ENCODE data around the gene STN1. TPM values are rescaled to one million over a fixed set of nuclear protein-coding genes. Genes with fewer than 3 reads are reported as not detected.

The STN1 gene
- total RNA-seq, 2 donors from 2014 or later, result 13.5 to 19.9 TPM

DNA sequence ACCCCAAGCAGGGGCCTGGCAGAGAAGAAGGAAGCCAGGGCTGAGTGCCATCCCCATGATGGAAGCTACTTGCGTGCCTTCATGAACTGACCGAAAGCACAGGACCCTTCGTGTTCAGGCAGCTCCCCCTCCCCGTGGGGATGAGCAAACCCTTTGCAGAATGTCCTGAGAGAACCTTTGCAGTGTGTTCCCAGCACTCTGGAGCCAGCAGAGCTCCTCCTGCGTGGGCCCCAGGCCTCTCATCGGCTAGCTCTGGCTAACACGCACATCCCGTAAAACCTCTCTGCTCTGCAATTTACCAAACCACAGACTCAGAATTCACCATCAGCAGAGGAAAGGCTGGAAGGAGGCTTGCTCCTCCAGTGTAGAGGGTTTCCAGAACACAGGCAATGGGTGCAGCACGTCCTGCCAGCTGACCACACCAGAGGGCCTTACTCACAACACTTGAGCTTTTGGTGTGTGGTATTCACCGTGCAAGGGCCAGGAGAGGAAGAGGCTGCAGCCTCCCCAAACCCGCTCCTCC lies 65.7 kb downstream of the STN1 start:
- Mint-ChIP-seq H3K36me3 (ENCODE audit: low read depth) (no peaks in the 10 kb centered on the region), H3K27ac (no peak overlapping the region), H3K4me1 (peaks cover 37% of the 10 kb centered on the region), H3K27me3 (ENCODE audit: insufficient read depth) (peaks cover 15% of the 10 kb centered on the region), H3K4me3 (no peak overlapping the region), H3K9me3 (no peaks in the 10 kb centered on the region)
- Histone ChIP-seq H3K9ac (ENCODE audit: extremely low read depth, low read length, poor library complexity, severe bottlenecking) (no peak overlapping the region), H3K36me3 (ENCODE audit: control insufficient read depth, insufficient read depth, low read length) (no peaks in the 10 kb centered on the region), H3K27me3 (ENCODE audit: control insufficient read depth, insufficient read depth, low read length, poor library complexity, severe bottlenecking) (peaks cover 23% of the 10 kb centered on the region), H3K9me3 (ENCODE audit: control insufficient read depth, low read length) (no peaks in the 10 kb centered on the region), H3K4me1 (ENCODE audit: control insufficient read depth, insufficient read depth, low read length) (peaks cover 13% of the 10 kb centered on the region), H3K27ac (ENCODE audit: low read depth, low read length) (no peak overlapping the region), H3K4me3 (ENCODE audit: low read length) (no peak overlapping the region)
- TF ChIP-seq, protein P1, sequence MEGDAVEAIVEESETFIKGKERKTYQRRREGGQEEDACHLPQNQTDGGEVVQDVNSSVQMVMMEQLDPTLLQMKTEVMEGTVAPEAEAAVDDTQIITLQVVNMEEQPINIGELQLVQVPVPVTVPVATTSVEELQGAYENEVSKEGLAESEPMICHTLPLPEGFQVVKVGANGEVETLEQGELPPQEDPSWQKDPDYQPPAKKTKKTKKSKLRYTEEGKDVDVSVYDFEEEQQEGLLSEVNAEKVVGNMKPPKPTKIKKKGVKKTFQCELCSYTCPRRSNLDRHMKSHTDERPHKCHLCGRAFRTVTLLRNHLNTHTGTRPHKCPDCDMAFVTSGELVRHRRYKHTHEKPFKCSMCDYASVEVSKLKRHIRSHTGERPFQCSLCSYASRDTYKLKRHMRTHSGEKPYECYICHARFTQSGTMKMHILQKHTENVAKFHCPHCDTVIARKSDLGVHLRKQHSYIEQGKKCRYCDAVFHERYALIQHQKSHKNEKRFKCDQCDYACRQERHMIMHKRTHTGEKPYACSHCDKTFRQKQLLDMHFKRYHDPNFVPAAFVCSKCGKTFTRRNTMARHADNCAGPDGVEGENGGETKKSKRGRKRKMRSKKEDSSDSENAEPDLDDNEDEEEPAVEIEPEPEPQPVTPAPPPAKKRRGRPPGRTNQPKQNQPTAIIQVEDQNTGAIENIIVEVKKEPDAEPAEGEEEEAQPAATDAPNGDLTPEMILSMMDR (conservative IDR thresholded peaks at IDR 0.05), result no peak
- 83 to 84% methylated on average over 4 to 10 of the region's 11 CpGs for WGBS, 2 experiments (ENCODE audit: insufficient coverage in 1 of 2, insufficient read length in 1 of 2)
- DNase-seq, result no peak

DNA sequence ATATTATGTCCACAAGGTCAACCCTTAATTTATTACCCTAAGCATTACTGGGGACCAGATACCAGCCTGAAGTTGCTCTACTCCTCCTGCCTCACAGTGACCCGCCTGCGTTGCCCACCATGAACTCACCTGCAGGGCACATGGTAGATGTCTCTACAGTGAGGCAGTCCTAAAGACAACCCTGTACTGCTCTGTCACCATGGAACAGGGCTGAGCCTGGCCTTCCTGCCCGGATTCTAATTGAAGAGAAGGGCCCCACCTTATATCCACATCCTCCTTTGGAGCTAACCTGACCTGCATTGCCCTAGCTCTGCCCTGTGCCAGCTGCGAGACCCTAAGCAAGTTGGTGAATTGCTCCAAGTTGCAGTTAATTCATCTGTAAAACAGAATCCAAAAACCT lies 66.7 kb downstream of the STN1 start:
- no peaks in the 10 kb centered on the region for H3K9me3 ChIP-seq (ENCODE audit: control insufficient read depth, low read length)
- peaks cover 13% of the 10 kb centered on the region for H3K4me1 ChIP-seq (ENCODE audit: control insufficient read depth, insufficient read depth, low read length)
- no peak overlapping the region for H3K4me3 ChIP-seq (ENCODE audit: low read length)
- H3K27ac ChIP-seq (ENCODE audit: low read depth, low read length), result no peak overlapping the region
- no peaks in the 10 kb centered on the region for H3K36me3 ChIP-seq (ENCODE audit: control insufficient read depth, insufficient read depth, low read length)
- peaks cover 14% of the 10 kb centered on the region for H3K27me3 ChIP-seq (ENCODE audit: control insufficient read depth, insufficient read depth, low read length, poor library complexity, severe bottlenecking)
- no peaks in the 10 kb centered on the region for H3K9me3 Mint-ChIP-seq
- H3K9ac ChIP-seq (ENCODE audit: extremely low read depth, low read length, poor library complexity, severe bottlenecking), result no peak overlapping the region
- H3K27ac Mint-ChIP-seq, result no peak overlapping the region
- H3K4me1 Mint-ChIP-seq, result peaks cover 32% of the 10 kb centered on the region
- no peaks in the 10 kb centered on the region for H3K36me3 Mint-ChIP-seq (ENCODE audit: low read depth)
- H3K4me3 Mint-ChIP-seq, result no peak overlapping the region
- peaks cover 11% of the 10 kb centered on the region for H3K27me3 Mint-ChIP-seq (ENCODE audit: insufficient read depth)
- no peak for DNase-seq
- TF ChIP-seq, protein P1 (conservative IDR thresholded peaks at IDR 0.05), result no peak
- WGBS, 2 experiments (ENCODE audit: insufficient coverage in 1 of 2, insufficient read length in 1 of 2), result 90 to 100% methylated on average over 3 to 4 of the region's 4 CpGs

DNA sequence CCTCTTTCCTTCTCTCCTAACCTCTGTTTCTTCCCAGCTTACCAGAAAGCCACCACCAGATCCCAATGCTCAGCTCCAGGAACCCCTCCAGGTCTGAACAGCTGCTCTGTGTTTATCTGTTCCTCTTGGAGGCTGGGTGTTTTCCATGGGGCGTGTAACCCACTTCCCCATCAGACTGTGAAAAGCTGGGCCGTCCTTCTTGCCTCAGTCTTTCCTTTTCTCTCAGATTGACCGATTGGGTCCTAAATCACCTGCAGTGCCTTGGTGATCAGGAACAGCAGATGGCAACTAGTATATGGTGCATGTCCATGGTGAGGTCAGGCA lies 67.5 kb downstream of the STN1 start:
- TF ChIP-seq, protein P1 (conservative IDR thresholded peaks at IDR 0.05), result no peak
- Histone ChIP-seq H3K9ac (ENCODE audit: extremely low read depth, low read length, poor library complexity, severe bottlenecking) (no peak overlapping the region), H3K27me3 (ENCODE audit: control insufficient read depth, insufficient read depth, low read length, poor library complexity, severe bottlenecking) (peaks cover 14% of the 10 kb centered on the region), H3K4me3 (ENCODE audit: low read length) (no peak overlapping the region), H3K27ac (ENCODE audit: low read depth, low read length) (no peak overlapping the region), H3K9me3 (ENCODE audit: control insufficient read depth, low read length) (no peaks in the 10 kb centered on the region), H3K36me3 (ENCODE audit: control insufficient read depth, insufficient read depth, low read length) (no peaks in the 10 kb centered on the region), H3K4me1 (ENCODE audit: control insufficient read depth, insufficient read depth, low read length) (peaks cover 13% of the 10 kb centered on the region)
- no peak overlapping the region for H3K4me3 Mint-ChIP-seq
- WGBS, 2 experiments (ENCODE audit: insufficient coverage in 1 of 2, insufficient read length in 1 of 2), result 87 to 100% methylated on average over 2 to 3 of the region's 3 CpGs
- no peak overlapping the region for H3K27ac Mint-ChIP-seq
- H3K27me3 Mint-ChIP-seq (ENCODE audit: insufficient read depth), result peaks cover 11% of the 10 kb centered on the region
- H3K36me3 Mint-ChIP-seq (ENCODE audit: low read depth), result no peaks in the 10 kb centered on the region
- peaks cover 37% of the 10 kb centered on the region for H3K4me1 Mint-ChIP-seq
- no peaks in the 10 kb centered on the region for H3K9me3 Mint-ChIP-seq
- DNase-seq, result no peak
